NOMO-1 treated with dmso at 0.1 percent for 144 hours (cell line): Measurements from ENCODE around the gene ATP10A.
"Not testable (repeated sequence)": the region's sequence is repeated elsewhere in the genome, so short reads cannot be mapped to it uniquely, and the experiment has no call there.

ENCODE experiments used
- DNase-seq: peaks from one replicate; lab custom pipeline; 2025; ENCODE audit not compliant: unreplicated experiment; lab: John Stamatoyannopoulos, UW

Gene ATP10A

GRCh38 chr15:25776071-25776746 lies 86.9 kb downstream of the ATP10A start:
- no peak for DNase-seq

DNA sequence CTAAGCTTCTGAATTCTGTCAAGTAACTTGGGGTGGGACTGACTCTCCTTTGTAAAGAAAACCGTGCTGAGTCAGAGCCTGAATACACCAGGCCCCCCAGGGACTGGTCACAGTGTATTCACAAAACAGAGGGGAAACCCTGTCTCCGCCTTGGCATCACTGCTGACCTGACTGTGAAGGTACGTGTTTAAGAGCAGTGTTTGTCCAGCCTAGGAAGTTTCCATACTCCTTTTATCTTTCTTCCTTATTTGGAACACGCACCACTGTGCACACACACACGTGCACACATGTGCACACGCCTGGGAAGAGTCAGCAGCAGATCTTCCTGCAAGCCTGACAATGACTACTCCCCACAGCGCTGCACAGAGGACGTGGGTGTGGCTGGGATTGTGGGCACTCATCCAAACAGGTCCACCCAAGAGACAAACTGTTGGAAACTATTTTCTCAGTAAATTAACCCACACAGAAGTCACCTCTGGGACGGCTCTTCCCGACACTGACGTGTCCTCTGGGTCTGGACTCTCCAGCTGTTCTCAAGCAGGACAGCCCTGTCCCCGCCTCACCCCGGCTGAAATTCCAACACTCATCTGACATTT lies 87.7 kb downstream of the ATP10A start:
- DNase-seq = no peak

- DNase-seq = no peak
These were observed 88.3 kb downstream of the ATP10A start for GRCh38 chr15:25774871-25775270.

DNA sequence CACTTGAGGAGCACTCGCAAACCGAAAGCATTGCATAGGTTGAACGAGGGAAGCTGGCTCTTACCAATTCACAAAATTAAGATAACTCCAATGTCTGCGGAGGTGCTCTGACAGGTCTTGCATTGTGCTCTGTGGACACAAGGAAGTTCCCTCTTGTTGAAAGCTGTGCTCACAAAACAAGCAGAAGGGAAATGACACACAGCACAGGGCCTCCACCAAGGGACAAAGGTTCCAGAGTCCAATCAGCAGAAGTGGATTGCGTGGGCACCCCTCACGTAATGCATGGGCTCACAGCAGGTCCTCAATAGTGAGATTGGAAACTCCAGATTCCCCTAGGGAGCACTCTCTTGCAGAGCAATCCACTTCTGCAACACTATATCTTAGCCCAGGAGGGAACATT lies 89.9 kb downstream of the ATP10A start:
- peak; percentile 24 for DNase-seq

- no peak for DNase-seq
These were observed 90.6 kb downstream of the ATP10A start for GRCh38 chr15:25772500-25772899.

DNA sequence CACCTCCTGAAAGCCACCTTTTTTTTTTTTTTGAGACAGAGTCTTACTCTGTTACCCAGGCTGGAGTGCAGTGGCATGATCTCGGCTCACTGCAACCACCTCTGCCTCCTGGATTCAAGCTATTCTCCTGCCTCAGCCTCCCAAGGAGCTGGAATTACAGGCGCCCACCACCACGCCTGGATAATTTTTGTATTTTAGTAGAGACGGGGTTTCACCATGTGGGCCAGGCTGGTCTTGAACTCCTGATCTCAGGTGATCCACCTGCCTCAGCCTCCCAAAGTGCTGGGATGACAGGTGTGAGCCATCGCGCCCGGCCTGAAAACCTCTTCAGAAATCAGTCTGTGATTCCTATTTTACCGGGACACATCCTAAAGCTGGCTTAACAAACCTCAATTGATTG lies 91.4 kb downstream of the ATP10A start:
- not testable (repeated sequence) for DNase-seq

GRCh38 chr15:25771338-25771706 lies 91.8 kb downstream of the ATP10A start:
- no peak for DNase-seq

DNA sequence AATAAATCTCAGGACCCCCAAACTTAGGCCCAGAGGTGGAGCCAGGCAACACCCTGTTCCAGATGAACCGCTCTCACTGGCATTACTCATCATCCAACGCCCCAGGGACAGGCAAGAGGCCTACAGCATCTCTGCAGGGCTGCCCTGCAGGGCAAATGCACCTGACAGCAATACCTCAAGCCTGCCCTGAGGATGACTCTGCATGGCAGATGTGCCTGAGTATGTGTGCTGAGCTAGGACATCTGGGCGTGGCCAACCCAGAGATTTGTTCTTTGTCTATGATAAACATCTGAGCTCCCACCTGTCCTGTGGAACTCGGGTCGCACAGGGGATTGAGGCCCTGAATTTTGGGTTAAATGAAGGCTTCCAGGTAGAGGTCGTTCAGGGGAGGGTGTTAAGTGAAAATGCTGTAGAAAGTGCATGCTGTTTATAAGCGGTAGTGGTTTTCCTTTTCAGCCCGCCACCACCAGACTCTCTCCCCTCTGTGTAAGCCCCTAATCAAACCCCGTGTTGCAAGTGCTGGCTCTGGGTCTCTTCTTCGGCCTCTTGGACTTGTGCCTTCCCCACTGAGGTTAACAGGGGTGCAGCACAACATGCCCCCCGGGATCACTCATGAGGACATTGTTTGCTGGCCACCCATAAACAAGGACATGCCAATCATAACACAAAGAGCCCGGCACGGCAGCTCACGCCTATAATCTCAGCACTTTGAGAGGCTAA lies 92.3 kb downstream of the ATP10A start:
- no peak for DNase-seq

- no peak for DNase-seq
These were observed 93.1 kb downstream of the ATP10A start for GRCh38 chr15:25770031-25770430.

- DNase-seq = no peak
These were observed 94.9 kb downstream of the ATP10A start for GRCh38 chr15:25768271-25768670.

GRCh38 chr15:25767356-25768151 lies 95.6 kb downstream of the ATP10A start:
- DNase-seq = no peak

DNA sequence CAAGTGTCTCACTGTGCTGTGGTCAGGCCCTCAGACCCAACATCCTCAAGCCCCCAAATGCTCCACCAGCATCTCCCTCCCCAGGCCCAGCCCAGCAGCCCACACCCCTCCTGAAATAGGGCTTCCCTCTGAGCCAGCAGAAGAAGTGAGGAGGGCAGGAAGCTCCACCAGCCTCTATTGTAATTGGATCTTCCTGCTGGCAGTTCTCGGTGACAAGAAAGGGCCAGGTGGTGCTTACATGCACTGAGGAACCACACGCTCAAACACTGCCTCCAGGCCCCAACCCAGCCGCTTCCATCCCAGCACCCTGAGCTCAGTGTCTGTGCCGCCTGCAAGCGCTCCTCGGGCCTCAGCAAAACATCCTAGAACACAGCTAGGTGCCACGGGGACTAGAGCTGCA lies 96.7 kb downstream of the ATP10A start:
- no peak for DNase-seq

DNA sequence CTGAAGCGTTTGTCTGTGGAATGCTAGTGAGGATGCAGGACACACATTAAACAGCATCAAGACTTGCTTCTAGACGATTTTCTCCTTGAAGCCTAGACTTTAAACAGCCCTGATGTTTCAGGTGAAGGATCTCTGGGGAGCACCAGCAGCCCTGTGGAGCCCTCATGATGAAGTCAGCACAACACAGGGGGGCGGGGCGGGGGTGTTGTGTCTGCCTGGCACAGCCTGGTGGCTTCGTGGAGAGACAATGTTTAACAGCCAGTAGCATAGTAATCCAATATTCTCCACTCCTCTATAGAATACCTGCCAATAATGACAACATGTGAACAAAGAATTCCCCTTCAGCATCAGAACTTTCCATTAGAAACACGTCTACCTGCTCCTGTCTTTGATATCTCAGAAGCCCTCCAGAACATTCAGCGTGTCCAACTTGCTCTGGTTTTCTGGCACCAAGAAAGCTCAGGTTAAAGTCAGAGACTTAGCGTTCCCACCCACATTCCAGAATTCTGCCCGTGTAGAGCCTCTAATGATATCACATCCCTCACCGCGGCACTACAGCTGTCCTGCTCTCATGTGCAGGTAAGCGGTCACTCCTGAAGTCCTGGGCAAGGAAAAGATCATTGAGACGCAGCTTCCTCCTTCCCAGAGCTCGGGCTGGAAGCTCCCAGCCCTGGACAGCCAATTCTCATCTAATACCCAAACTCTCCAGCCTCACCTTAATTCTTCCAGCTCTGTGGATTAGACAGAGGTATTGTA lies 98.0 kb downstream of the ATP10A start:
- no peak for DNase-seq

DNA sequence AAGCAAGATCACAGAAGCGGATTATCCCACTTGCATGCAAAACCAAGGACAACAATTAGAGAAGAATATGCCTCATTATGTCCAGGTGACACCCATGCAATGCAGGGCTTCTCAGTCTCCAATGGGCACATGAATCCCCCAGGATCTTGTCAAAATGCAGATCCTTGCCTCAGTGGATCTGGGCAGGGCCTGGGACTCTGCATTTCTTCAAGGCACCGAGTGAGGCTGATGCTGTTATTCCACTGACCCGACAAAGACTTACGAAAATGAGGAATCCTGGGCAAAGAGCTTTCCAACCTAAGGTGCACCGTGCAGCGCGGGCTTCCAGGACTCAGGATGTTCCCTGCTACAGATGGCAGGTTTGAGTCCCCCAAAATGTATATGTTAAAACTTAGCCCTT lies 99.2 kb downstream of the ATP10A start:
- no peak for DNase-seq

- no peak for DNase-seq
These were observed 99.8 kb downstream of the ATP10A start for GRCh38 chr15:25763331-25763751.

- peak; percentile 73 for DNase-seq
These were observed 101.0 kb downstream of the ATP10A start for GRCh38 chr15:25761971-25762662.

- DNase-seq = no peak
These were observed 103.7 kb downstream of the ATP10A start for GRCh38 chr15:25759421-25759820.

- not testable (repeated sequence) for DNase-seq
These were observed 104.5 kb downstream of the ATP10A start for GRCh38 chr15:25758612-25759011.

GRCh38 chr15:25743548-25744275 lies 119.4 kb downstream of the ATP10A start:
- no peak for DNase-seq
